Brain pericyte (primary cell): Measurements from ENCODE around the gene ZNF827.

Source experiments
- DNase-seq: peaks from one replicate; pipeline ENCODE4 v3.0.0-alpha.2; 2012; ENCODE audit warnings: low read depth, low spot score

Gene ZNF827, protein sequence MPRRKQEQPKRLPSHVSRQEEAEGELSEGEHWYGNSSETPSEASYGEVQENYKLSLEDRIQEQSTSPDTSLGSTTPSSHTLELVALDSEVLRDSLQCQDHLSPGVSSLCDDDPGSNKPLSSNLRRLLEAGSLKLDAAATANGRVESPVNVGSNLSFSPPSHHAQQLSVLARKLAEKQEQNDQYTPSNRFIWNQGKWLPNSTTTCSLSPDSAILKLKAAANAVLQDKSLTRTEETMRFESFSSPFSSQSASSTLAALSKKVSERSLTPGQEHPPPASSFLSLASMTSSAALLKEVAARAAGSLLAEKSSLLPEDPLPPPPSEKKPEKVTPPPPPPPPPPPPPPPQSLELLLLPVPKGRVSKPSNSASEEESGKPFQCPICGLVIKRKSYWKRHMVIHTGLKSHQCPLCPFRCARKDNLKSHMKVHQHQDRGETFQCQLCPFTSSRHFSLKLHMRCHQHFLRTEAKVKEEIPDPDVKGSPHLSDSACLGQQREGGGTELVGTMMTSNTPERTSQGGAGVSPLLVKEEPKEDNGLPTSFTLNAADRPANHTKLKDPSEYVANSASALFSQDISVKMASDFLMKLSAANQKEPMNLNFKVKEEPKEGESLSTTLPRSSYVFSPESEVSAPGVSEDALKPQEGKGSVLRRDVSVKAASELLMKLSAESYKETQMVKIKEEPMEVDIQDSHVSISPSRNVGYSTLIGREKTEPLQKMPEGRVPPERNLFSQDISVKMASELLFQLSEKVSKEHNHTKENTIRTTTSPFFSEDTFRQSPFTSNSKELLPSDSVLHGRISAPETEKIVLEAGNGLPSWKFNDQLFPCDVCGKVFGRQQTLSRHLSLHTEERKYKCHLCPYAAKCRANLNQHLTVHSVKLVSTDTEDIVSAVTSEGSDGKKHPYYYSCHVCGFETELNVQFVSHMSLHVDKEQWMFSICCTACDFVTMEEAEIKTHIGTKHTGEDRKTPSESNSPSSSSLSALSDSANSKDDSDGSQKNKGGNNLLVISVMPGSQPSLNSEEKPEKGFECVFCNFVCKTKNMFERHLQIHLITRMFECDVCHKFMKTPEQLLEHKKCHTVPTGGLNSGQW

DNA sequence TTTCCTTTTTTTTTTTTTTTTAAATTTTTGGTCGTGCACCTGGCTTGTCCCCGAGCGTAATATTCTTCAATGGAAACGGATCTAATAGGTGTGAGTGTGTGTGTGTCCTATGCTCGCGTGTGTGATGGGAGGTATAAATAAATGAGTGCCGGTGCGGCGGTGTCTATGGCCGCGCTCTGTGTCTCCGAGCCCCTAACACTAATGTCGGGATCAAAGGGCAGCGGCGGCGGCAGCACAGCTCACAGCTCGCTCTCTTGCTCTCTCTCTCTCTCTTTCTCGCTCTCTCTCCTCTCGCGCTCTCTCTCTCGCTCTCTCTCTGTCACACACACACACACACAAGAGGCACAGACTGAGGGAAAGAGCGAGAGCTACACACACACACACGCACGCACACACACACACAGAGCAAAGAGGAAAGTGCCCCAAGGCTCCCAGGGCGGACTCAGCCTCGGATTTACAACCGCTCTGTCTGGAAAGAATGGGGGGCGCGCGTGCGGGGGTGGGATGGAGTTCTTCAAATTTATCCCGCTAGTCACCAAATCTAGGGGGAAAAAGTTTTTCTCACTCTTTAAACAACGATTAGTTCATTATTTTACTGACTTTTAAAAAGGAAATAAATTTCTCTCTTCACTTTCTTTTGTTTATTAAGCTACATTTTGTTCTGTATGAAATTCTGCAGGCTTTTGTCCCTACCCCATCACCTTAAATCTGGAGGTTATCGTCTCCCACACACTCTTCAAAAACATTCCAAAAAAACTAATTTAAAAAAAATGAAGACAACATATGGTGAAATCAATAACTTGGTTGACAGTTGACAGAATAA lies at the start of gene ZNF827:
ZNF827 (minus strand) TSS at position 206 of the 823 bp plus-strand sequence. CDS start 416 bp downstream, outside the sequence.
- peak; percentile 39 for DNase-seq

DNA sequence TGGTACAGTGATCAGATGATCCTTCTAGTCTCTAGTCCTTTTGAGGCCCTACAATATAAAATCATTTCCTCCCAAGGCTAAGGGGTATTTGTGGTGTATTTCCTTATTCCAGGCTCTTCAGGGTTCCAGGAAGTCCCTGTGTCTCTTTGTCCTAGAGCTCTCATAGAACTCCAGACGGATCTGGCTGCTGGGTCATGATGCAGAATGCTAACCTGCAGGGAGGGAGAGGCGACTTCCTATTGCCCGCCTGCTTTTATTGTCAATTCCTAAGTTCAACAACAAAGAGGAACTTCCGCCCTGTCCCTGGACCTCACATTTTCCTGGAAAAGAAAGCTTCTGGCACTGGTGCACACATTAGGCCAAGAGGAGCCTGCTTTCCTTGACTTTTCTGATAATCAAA lies 45.9 kb upstream of the ZNF827 start:
- no peak for DNase-seq

DNA sequence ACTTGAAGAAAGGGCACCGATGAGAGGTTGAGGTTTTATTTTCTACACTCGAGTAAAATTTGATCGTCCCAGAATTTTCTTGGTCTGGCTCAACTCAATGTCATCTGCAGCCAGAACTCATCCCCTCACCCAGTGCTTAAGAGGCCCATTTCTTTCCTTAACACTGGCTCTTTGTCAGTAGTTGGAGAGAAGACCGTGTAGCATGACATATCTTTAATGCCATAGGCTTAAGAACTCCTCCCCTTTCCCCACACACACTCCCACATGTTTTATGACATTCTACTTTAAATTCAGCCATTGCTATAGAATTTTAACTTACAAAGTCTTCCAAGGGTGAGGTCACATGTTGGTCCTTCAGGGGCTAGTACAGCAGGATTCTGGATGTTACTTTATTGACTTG lies 44.2 kb upstream of the ZNF827 start:
- DNase-seq = no peak

DNA sequence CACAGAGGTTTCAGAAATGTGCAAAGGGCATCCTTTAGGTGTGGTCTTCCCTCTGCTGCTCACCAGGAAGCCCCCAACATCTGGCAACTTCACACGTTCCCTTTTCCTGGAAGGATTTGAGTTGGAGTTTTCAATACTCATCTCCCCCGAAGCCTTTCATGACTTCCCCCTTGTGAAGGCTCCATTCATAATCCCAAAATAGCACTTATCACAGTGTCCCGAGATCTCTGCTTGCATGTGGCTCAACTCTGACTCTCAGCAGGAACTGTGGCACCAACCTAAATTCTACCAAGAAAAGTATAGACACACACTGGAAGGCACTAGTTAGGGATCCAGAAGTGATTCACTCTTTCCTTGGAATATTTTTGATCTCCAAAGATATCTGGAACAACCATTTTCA lies 40.5 kb upstream of the ZNF827 start:
- DNase-seq = no peak

DNA sequence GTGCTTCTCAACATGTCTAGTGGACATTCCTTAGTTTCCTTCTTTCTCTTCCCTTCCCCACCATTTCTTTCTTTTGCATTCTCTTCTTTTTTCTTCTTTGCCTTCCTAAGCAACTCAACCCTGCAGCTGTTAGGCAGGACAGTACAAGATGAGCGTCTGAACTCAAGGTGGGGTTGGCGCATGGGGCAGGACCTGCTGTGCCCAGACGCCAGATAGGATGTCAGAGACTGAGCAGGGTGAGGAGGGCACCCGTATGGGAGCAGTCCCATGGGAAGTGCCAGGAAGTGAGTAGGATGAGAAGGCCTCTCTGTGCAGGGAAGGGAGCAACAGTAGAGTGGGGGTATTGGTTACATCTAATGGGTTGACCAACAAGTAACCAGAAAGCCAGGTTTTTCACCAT lies 38.1 kb upstream of the ZNF827 start:
- no peak for DNase-seq

DNA sequence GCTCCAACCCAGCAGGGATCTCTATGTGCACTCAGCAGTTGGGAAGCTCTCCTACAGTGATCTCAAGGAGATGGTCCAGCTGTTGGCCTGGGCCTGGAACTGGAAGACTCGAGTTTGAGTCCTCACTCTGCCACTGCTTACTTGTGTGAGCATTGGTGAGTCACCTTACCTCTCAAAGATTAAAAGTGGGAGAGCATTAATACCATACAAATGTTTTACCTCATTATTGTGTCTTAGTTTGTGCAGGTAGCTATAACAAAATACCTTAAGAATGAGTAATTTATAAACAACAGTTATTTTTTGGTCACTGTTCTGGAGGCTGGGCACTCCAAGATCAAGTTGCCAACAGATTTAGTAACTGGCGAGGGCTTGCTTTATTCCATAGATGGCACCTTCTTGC lies 21.4 kb upstream of the ZNF827 start:
- no peak for DNase-seq

DNA sequence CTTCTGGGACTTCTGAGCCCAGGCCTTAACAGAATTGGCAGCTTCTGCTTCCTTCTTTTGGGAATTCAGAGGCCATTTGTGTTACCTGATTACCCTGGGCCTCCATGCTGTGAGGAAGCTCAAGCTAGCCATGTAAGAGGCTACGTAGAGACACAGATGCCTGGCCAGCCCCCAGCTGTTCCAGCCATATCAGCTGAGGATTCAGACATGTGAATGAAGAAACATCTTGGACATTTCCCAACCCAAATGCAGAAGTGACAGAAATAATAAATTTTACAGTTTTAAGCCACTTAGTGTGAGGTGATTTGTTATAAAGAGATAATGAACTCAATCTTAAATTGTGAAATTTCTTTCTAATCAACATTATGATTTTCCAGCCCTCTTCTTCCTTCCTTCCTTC lies 18.7 kb upstream of the ZNF827 start:
- DNase-seq = no peak

DNA sequence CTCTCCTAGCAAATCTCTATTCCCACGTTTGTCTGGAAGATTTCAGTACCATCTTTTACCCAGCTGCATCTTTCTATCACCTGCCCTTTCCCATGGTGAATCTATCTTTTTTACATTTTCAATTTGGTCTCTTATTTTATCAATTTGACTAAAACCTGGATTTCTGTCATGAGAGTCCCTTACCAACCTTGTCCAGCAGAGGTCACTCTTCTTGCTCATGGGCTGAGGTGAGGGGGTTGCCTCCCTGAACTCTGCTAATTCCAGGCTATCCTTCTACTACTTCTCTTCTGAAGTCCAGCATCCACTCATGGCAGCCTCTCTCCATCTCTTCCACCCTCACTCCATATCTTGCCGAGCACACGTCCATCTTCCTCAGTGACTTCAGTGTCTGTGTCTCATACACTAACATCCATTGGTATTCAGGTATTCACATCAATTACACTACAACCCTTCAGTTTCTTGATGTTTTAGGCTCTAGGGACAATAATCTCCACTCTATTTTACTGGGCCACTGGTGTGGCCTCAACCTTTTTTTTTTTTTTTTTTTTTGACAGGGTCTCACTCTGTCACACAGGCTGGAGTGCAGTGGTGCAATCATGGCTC lies 17.8 kb upstream of the ZNF827 start:
- no peak for DNase-seq

DNA sequence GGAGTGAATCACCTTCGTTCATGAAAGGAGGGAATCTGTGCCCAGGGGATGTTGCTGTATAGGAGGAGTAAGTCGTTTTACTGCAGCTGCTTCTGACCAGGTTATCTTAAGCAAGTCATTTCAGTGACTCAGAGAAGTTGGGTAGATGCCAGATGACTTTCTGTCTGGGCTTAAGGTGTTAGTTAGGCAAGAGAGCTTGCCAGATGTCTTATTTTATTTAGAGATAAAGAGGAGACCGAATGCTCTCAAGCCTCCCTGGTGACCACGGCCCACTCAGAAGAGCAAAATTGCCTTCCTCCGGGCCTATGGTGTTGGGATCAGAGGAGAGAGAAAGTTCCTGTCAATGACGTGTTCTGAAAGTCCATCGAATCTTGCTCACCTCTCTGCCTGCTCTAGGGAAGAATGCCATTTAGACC lies 16.3 kb upstream of the ZNF827 start:
- no peak for DNase-seq

DNA sequence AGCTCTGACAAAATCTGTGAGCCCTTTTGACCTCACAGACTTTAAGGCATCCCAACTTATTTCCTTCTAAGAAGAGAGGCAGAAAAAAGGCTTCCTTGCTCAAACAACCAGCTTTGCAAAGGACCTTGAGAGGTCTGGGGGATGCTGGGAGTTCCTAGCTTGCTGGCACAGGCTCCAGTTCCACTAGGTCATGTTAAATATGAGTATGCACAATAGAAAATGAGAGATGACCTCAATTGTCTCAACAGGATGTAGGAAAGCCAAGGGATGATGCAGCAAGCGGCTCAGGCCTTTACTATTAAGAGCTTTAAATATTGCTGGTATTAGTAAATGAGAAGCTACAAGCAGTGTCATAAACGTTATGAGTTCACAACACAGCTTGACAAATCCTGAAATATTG lies 13.3 kb upstream of the ZNF827 start:
- DNase-seq = no peak

DNA sequence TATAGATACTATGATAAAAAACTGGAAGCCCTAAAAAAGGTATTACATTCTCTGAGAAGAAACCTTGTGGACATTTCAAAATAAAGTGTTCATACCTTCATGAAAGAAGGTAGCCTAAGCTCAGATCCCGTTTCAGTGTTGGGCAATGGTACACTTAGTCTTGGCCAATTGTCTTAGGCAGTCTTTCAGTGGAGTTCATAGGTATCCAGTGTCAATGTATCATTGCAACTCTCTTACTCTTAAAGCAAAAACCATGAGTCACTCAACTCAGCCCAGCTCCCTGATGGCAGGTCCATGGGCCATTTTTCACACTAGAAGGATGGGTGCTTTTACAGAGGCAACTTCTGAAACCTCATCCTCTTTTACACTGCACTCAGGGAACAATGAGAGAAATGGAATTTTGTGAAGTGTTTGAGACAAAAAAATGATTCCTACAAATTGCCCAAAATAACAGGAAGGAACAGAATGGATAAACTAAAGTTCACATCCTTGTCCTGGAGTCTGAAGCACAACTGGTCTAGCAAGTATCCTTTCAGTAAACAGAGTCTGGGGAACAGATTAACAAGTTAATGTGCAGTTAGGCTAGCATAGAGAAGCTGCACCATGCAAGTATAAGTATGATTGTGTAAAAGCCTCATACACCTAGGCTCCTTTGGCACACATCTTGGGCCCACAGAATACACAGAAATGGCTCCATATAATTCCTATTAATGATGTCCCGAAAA lies 7.0 kb upstream of the ZNF827 start:
- no peak for DNase-seq

DNA sequence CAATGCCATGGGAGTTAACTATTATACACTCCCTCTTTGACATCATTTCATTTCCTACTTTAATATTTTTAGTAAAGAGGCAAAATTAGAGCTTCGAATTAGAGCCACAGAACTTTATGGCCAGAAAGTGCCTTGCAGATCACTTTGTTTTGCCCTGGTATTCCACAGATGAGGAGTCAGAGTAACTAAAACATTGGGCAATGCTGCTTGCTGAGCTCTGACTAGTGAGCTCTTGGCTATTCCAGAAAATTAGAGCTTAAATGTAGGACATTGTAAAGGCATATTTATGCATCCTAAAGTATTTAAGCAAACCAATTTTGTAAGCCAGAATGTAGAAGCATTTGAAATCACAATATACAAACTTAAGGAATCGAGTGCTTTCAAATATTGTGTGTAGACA lies 6.3 kb upstream of the ZNF827 start:
- no peak for DNase-seq

DNA sequence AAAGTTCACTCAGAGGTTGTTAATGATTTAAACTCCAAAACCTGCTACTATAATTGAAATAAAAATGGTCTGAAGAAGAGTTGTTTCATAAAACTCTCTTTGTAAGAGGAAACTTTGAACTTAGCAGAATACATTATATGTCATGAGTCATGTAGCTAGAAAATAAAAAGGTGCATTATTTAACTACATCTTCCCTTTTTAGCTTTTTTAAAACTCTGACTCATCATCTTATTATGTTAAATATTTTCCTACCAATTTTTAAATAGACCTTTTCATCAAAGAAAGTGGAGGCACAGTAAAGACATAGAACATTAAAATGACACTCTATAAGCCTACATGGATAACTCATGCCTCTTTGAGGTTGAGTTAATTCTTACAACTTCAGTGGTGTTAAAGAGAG lies 1.2 kb upstream of the ZNF827 start:
- no peak for DNase-seq

DNA sequence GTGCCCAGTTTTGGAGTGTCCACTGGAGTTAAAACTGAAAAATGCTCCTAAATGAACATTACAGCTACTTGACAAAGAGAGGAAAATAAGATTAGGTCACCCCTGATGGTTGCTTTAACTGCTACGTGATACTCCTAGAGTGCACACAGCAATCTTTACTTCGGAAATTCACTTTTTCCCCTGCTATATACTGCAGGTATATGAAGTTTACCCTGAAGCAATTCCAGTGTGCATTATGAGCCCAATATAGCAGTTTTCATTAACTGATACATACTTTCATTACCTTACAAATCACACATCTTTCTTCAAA lies 773 bp upstream of the ZNF827 start:
- no peak for DNase-seq

DNA sequence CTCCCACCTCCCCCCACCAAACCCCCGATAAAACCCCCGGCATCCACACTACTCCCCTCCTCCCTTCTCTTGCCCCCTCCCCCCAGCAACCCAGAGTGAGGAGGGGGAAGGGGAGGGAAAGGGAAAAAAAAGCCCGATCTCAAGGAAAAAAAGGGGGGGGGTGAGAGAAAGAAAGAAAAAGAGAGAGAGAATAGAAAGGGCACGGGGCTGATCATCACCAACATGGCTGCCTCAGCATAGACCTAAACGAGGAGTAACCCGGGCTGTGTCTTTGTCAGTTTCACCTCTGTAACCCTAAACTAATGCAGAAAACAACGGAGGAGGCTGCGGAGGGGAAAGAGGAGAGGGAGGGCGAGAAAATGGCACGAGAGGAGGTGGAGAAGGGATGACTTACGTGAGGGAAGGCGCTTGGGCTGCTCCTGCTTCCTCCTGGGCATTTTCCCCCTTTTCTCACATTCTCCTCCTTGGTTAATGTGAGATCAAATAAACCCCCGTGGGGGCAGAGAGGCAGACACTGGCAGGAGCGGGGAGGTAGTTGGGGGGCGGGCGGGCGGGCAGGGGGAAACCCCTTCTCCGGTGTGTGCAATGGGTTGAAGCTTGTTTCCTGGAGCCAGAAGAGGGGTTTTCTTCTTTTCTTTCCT lies 532 bp downstream of the ZNF827 start:
- no peak for DNase-seq

DNA sequence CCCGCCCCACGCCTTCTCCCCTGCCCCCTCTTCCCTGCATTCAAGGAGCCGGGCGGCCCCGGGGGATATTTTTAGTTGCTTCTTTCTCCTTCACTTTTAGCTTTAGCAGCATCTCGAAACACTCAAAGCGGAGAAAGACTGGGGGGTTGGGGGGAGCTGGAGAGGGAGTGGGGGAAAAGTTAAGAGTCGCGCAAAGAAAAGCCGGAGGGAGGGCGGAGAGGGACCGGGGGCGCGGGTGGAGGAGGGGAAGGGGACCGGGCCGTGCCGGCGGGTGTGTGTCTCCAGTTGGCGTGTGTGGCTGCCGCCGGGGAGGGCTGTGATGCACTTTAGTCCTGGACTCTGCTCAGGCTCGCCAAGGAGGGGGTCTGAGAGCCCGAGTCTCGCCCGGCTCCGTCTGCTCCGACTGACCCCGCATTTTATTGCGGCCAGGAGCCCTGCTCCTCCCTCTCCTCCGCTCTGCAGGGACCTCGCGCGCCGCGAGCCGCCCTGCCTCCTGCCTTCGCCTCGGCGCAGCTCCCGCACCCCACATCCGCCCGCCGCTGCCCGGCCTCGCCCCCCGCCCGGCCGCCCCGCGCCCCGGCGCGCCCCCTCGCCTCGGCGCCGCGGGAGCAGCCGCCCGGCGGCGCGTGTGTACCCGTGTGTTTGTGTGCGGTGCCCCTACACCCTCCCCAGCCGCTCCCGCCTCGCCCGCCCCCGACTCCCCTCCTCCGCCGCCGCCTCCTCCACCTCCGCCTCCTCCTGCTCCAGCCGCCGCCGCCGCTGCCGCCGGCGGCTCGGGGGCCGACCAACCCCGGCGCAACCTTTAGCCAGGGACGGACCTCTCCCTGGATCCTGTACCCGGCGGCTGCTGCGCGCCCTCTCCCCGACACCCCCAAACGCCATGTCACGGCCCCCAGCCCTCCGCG lies 1.4 kb downstream of the ZNF827 start:
- no peak for DNase-seq

DNA sequence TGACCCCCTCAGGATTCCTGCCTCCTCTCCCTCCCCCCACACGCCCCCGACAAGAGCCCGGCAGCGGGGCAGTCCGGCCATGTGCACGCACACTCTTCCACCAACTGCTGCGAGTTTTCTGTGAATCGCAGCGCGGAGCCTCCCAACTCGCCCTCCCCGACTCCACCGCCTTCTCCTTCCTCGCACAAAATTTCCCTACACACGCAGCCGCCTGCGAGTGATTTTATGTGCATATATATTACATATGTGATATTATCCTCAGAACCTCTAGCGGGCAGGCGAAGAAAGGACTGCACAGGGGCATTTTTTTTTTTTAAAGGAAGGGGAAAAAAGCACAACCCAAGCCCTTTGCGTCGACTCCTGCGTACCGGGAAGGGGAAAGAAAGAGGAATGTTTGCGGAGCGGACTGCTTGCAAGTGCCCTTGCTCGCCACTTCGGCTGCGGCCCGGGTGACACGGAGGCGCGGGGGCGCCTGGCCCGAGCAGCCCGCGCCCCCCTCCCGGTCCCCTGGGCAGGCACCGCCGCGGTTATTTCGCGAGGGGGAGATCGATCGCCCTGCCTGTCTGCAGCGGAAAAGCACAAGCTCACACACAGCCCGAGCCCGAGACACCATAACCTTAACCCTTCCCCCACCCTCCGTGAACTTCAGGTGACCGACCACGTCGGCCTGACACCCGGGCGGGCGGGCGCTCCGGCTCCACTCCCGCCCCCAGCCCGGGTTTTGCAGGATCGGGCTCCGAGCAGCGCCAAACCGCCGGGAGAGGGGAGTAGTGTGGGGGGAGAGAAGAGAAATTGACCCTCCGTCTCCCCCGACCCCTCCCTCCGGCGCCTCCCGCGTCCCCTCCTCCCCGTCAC lies 2.3 kb downstream of the ZNF827 start:
- DNase-seq = no peak
